GM19035 (cell line): ENCODE measurements around the gene SIGLEC6.

Experiments used
- ATAC-seq: cut with Tn5 transposase; IDR thresholded peaks from one replicate; pipeline ENCODE4 v1.9.1; 2021; ENCODE audit not compliant: unreplicated experiment

Gene SIGLEC6

GRCh38 chr19:51477344-51477743 is 54.1 kb downstream of the SIGLEC6 start:
- ATAC-seq, result no peak

- ATAC-seq, result no peak
Measured at GRCh38 chr19:51476164-51476563, 55.3 kb downstream of the SIGLEC6 start.

- ATAC-seq, result no peak
Measured at GRCh38 chr19:51473009-51473707, 58.3 kb downstream of the SIGLEC6 start.

- no peak for ATAC-seq
Measured at GRCh38 chr19:51472607-51473006, 58.9 kb downstream of the SIGLEC6 start.

GRCh38 chr19:51471527-51471926 is 59.9 kb downstream of the SIGLEC6 start:
- ATAC-seq, result no peak

GRCh38 chr19:51470966-51471365 is 60.5 kb downstream of the SIGLEC6 start:
- no peak for ATAC-seq

- no peak for ATAC-seq
Measured at GRCh38 chr19:51469629-51470028, 61.8 kb downstream of the SIGLEC6 start.

GRCh38 chr19:51469162-51469561 is 62.3 kb downstream of the SIGLEC6 start:
- ATAC-seq, result no peak

GRCh38 chr19:51468545-51468920 is 62.9 kb downstream of the SIGLEC6 start:
- no peak for ATAC-seq

- ATAC-seq, result no peak
Measured at GRCh38 chr19:51467864-51468544, 63.5 kb downstream of the SIGLEC6 start.
